DLD1 (cell line): Measurements from ENCODE around the gene DRAM1.

Source experiments
- in situ Hi-C: cut with HindIII; loops from 2 replicates; pipeline ENCODE4 v1.10.0; 2017; ENCODE audit warnings: low sequenced_read_pairs

Gene DRAM1

DNA sequence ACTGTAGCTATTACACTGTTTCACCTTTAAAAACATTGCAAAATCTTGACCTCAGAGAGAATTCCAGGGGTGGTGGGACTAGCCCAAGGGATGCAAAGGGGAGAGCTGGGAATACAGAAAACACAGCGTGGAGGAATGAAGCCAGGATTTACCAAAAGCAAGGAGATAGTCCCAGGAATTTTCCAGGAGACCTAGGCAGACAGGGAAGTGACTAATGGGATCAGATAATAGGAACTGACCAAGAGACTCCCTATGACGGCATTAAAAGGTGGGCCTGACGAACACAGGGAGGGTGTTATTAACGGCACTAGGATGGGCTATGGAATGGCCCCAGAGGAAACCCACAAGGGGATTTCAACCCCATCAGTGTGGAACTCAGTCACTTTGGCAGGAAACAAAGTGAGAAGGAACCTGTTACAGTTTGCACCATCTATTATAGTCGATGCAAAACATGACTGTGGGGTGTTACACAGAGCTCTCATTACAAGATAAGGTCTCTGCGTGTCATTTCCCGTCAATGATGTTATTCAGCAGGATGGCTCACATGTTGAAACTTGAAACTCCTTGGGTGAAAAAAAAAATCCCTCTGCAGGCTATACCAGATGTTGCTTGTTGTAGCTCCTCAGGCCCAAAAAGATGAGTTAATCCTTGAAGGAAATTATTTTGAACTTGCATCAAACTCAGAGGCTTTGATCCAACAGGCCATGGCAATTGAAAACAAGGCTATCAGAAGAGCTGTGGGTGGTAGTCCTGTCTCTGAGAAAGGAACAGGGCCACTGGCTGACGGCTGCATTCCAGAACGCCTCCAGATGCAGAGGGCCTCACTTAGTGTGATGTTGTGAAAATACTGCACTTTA is 58.7 kb downstream of the DRAM1 start:
- in situ Hi-C loops = loop anchor here (25.0 kb wide), 1 partner anchor 801 kb away; no protein-coding TSS in a partner anchor

DNA sequence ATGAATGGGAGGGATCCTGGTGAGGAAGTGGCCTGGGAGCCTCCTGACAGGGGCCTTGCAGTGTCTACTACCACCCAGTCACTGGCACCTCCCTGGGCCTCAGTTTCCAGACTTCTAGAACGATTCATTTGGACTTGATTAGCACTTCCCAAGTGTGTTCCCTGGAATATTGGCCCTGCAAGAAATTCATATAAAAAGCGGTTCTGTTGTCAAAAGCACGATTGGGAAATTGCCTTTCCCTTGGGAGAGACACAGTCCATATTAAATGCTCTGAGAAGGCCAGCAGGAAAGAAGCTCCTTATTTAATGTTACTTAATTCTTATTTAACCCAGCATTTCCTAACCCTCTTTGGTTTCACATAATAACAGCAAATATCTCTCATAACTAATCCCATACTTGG is 61.9 kb downstream of the DRAM1 start:
- in situ Hi-C loops = loop anchor here (25.0 kb wide), 1 partner anchor 798 kb away; no protein-coding TSS in a partner anchor

DNA sequence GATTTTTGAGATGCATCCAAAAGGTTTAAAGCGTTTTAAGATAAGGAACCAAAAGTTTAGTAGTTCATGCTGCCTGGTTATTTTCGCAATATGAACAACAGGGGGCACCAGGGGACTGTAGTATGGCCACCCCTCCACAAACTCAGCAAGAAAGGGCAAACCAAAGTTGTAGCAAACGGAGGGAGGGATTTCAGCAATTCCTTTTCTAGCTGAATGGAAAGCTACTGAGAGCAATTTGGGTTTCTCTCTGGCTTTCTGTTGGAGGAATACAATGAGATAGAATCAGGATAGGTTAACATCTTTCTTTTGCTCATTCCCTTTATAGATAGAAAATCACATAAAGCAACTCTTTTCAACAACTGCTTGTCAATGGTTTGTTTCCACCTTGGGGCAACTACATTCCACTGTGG is 62.5 kb downstream of the DRAM1 start:
- in situ Hi-C loops = loop anchor here (25.0 kb wide), 1 partner anchor 797 kb away; no protein-coding TSS in a partner anchor

DNA sequence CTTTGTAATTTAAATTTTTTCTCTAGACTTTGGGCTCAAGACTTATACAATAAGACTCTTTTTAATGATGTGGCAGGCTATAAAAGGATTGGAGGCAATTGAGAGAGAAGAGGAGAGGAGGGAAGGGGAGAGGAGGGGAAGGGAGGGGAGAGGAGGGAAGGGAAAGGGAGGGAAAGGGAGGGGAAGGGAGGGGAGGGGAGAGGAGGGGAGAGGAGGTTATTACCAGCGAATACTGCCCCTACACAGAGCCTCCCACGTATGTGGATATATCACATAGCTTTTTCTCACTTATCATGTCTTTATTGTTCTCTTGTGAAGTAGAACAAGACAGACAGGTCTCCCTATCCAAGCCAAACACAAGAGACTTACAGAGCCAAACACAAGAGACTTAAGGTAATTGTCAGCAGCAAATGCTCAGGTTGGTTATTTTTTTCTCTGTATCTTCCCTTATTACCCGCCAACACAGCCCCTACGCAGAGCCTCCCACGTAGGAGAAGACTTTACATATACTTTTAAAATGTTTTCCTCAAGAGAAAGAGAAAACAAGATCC is 63.1 kb downstream of the DRAM1 start:
- in situ Hi-C loops = loop anchor here (25.0 kb wide), 1 partner anchor 797 kb away; no protein-coding TSS in a partner anchor

DNA sequence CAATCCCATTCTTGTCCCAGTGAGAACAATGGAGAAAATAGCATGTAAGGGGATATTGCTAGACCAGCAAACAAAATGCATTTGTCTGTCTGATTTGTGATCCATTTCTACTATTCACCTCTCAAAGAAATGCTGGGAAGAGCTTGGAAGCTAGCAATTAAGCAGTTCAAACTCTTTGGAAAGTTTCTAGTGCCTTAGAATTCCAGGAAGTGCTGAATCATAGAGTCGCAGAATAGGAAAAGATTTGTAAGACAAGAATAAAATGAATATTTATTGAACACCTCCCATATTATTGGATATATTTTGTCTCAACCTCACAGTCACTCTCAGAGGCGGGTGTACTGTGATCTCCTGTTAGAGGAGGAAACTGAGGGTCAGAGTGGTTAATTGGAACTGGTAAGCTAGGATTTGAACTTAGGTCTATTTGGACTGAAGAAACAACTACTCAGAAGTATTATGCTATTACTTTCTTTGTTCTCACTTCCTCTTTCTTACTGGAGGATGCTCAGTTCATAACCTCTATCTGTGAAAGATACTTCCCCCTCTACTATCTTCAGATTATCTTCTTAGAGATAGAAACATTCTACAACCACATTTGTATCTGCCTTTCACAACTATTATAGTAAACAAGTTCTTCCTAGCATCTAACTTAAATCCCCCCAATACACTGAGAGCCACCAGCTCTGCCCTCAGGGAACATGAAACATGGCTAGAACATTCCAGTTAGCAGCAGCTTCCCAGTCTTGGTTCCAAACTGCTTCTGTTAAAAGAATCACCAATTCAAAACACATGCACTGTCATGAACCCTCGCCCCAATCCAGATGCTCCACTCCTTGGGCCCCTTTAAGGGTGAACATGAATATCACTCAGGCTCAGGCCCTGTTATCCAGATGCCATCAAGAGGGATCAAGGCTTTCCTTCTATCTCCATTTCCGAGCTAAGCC is 64.2 kb downstream of the DRAM1 start:
- in situ Hi-C loops = loop anchor here (25.0 kb wide), 1 partner anchor 796 kb away; no protein-coding TSS in a partner anchor

DNA sequence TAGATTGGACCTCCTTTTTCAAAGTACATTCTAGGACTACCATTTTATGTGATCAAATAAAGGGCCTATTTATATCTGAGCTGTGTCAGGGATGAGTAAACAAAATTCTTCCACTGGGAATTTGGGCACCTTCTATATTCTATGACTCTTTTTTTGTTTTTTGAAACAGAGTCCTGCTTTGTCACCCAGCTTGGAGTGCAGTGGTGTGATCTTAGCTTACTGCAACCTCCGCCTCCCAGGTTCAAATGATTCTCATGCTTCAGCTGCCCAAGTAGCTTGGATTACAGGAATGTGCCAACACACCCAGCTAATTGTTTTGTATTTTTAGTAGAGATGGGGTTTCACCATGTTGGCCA is 64.8 kb downstream of the DRAM1 start:
- in situ Hi-C loops = loop anchor here (25.0 kb wide), 1 partner anchor 795 kb away; no protein-coding TSS in a partner anchor

DNA sequence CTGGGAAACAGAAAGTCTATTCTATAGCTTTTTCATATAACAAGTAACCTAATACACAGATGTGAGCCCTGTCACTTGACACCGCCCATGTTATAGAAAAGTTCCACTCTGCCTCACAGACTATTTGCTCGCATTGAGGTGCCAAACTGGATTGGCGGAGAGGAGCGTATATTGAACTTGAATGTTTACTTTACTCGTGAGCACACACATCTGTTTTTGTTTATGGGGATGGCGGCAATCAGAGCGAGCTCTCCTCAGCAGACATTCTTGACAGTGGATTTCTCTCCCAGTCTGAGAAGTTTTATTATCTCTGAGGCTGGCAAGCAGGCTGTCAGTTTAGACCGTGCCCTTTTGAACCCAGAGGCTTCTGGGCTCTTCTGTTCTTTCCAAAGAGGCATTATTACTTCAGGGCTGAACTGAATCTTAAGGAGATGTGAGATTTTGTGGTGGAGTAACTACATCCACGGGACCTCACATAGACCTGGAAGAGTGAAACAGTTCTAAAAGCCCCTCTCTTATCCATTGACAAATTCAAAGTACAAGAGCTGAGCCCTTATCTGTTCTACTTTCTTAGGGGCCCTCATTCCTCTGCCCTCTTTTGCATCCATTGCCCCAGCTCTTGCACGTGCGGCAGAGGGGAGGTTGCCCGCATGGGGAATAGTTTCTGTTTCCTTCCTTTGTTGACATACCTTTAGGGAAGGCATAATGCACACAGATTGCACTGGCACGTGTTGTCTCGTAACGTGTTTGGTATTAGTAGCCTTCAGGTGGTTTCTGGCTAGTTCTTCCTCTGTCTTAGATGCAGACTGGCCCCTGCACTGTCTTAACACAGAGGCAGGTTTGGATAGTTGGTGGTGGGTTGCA is 68.2 kb downstream of the DRAM1 start:
- in situ Hi-C loops = loop anchor here (5.0 to 25.0 kb wide), 2 partner anchors 38 to 792 kb away; no protein-coding TSS in a partner anchor

DNA sequence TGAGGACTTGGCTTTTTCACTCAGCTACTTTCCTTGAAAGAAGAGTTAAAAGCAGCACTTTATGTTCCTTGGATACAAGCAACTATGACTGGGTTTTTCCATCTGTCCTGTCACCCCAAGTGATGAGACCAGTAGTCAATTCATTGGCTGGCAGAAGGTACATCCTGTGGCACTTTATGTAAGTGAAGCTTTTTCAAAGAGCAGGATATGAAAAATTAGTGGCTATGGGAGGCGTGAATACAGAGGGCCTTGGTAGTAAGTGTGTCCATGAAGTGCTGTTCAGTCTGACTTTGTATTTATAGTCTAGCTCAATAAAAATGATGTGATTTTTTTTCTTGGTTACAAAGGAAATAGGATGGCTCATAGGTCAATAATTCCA is 68.8 kb downstream of the DRAM1 start:
- in situ Hi-C loops = loop anchor here (5.0 to 25.0 kb wide), 2 partner anchors 39 to 791 kb away; no protein-coding TSS in a partner anchor

DNA sequence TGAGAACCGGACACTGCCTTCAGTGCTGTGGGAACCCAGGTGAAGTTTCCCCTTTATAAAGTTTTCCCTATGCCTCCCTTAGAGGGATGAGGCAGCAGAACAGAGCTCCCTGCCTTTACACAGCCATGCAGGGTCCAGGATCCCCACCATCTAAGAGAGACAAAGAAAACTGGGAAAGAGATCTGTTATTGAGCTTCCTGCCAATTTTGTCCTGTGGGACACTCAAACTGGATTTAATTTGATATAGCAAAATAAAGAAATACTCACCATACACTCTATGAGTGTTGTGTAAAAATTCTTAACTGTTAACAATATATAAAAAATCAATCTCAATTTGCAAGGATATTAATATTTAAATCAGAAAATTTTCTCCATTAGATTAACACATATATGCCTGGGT is 69.9 kb downstream of the DRAM1 start:
- in situ Hi-C loops = loop anchor here (5.0 to 25.0 kb wide), 2 partner anchors 40 to 790 kb away; no protein-coding TSS in a partner anchor

DNA sequence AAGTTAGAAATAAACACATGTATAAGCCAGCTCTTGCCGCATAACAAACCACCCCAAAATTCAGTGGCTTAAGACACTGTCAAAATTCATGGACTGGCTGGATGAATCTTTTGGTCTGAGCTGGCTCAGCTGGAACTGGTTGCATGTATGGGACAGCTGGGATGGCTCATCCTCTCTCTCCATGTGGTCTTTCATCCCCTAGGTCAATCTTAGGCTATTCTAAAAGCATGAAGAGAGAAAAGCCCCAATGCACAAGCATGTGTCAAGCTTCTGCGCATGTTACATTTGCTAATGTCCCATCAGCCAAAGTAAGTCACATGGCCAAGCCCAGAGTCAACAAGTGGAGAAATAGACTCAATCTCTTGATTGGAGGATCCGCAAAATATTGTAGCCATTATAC is 71.0 kb downstream of the DRAM1 start:
- in situ Hi-C loops = loop anchor here (5.0 to 25.0 kb wide), 2 partner anchors 41 to 789 kb away; no protein-coding TSS in a partner anchor

DNA sequence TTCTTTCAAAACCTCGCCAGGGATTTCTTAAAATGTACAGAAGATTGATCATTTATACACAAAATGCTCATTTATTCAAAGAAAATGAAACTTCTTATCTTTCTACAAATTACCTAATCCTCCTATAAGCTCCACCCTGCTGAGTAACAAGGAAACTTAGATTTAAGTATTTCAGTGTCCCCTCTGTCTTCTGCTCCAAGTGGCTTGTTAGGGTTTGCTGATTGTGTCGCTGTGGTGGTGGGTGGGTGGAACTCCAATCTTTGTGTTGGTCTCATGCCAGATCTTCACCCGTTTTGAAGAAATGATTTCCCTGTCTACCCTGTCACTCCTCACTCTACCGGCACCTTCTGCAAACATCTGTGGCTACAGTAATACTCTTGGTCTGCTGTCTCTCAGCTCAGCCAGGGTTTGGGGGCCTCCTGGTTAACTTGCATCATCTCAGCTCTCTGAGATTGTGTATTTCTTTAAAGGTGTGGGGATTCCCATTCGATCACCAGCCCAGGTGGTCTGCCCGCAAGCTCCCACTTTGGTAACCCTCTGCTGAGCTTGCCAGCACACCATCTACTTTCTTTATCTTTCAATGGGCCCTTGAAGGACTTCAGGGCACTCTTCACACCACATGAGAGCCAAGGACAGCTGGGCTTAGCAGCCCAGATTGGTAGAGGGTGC is 73.8 kb downstream of the DRAM1 start:
- in situ Hi-C loops = no loop called here

DNA sequence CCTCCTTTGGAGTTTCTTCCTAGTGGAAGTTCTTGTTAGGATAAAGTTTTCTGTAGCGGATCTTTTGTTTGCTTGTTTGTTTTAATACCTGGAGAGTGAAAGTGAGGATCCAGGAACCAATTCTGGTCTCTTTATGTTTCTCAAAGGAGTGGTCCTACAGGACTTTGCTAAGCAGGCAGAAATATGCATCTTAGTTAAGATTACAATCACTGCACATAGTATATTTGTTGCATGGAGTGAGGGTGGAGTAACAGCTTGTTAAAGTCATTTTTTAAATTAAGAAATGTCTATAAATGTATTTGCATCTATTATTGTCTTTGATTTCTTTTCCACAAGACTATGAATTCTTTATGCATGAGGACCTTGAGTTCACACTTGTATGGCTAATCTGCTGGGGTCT is 76.7 kb downstream of the DRAM1 start:
- in situ Hi-C loops = no loop called here

DNA sequence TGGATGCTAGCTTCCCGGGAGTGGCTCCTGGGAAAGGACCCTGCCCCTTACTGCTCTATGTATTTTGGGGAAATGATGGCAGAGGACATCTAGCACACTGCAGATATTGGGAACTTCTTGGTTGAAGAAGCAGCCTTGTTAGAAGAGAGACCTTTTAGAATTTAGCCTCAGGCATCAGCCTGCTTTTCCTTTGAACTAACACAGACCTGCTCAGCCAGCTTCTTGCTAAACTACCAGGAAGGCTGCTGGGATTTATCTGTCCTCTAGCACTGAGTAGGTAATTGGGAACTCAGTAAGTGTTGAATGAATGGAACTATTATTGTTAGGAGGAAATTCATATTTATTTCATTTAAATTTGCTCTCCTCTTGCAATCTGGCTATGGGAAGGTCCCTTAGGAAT is 77.3 kb downstream of the DRAM1 start:
- in situ Hi-C loops = no loop called here

DNA sequence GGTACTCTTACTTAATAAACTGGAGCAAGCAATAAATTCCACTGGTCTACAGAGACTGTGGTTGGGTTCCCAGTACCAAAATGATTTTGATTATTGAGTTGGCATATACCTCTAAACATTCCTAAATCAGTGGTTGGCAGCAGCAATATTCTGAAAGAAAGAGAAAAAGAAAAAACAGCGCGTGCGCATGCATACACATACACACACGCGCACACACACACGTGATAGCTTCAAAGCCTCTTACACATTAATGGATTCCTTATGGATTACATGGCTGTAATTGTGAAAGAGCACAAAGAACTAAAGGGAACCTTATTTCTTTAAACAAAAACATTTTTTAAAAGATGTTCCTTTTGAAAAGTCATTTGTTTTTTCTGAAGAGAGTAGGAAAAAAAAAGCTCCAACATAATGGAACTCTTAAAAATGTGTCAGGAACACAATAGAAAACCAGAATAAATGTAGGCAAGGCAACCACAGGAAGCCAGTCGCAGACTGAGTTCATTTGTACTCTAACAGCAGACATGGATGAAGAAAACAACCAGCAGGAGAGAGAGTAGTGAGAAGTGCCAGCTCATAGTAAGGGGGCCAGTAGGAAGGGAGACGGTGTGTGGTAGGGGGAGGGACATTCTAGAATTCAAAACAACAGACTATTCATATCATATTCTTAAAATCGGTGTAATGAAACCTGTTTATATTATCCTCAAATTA is 80.0 kb downstream of the DRAM1 start:
- in situ Hi-C loops = no loop called here

DNA sequence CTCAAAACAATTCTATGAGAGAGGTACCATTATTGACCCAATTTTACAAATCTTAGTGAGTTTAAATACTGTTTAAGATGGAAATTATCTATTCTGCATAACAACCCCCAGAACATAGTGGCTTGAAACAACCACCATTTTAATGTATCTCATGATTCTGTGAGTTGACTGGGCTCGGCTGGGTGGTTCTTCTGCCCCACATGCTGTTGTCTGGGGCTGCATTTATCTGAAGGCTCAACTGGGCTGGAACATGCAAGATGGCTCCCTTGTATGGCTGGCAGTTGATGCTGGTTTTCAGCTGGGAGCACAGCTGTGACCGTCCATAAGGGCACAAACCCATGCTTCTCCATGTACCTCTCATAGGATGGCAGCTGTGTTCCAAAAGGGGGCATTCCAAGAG is 82.2 kb downstream of the DRAM1 start:
- in situ Hi-C loops = no loop called here

DNA sequence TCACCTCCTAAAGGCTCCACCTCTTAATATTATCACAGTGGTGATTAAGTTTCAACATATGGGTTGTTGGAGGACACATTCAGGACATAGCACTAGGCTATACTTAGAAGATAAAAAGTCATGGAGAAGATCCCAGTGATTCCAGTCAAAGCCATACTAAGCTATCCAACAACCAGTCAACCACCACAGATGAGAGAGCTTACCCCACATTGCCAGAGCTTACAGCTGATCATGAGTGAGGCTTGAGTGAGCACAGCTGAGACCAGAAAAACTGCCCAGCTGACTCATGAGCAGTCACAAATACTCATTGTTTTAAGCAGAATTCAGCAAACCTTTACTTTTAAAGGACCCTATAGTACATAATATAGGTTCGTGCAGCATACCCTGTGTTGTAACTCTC is 85.1 kb downstream of the DRAM1 start:
- in situ Hi-C loops = no loop called here

DNA sequence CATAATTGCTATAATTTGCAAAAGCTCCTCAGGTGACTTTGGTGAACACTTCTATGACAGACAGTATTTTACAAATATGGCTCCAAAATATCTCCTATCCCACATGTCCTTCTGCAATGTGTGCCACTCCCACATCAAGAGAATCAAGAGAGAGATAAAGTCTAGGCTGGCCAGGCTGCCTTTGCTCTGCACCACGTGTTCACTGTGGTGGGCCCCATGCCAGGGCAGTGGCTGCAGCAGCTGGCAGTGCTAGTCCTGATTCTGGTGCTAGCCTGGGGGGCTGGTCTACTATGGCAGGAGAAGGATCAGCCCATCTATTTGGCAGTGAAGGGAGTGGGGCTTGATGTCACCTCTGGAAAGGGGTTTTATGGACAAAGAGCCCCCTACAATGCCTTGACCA is 86.3 kb downstream of the DRAM1 start:
- in situ Hi-C loops = no loop called here

DNA sequence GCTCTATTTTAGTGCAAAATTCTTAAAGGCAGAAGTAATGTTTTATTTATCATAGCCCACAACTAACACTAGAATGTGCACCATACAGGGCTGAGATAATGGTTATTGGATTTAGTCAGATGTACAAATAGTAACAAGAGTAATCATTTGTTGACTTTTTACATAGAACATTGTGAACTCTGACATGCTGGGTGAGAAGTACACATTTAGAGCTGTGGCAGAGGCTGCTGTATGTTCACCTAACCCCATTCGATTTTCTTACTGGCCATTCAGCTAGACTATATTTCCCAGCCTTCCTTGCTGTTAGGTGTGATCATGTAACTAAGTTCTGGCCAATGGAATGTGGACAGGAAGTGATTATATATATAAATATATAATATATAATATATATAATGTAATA is 89.1 kb downstream of the DRAM1 start:
- in situ Hi-C loops = no loop called here

DNA sequence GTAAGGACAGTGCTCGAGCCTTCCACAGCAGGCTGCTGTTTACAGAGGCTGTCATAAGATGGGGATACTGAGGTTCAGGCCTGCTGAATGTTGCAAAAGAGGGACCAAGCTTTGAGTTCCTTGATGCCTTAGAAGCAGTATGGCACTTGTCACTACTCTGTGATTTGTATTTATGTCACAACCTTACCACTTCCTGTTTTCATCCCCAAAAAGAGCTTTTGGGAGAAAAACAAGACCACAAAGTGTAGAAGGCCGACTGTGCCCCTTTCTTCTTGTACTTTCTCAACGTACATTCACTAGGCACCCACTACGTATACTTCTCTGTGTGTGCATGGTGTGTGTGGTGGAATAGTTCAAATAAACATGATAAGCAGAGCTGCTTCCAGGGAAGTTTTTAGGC is 90.1 kb downstream of the DRAM1 start:
- in situ Hi-C loops = no loop called here
